ENCODE measurements around the gene CHURC1.

Gene CHURC1

DNA sequence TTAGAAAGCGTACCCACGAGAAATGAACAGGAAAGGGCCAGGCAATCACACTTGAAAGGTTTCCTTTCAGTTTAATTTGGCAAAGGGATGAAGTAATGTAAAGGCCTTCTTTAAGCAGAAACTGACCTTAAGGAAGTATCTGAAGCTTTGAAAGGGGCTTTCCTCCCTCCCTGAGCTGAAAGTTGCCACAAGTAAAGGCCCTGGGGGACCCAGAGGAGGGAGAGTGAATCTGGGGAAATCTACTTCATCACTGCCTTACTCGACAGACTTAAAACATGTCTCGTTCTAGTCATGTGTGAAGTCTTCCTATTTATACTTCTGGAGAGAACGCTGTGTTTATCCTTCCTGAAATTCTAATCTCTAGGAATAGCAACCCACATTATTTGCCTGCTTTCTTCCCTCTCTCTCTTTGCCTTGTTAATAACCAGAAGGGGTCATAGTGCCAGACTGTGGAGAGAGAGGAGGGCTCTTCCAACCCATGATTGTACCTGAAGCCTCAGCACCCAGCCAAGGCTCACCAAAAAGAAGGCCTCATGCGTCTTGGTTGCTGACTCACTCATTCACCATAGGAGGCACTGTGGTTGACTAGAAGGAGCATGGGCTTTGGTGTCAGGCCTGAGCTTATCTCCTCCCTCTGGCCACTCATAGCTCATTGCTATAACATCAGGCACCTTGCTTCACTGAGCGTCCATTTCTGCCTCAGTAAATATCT is 38.5 kb downstream of the CHURC1 start:
- H3K9me3 ChIP-seq (ENCODE audit: low read depth, low read length) = no peaks in the 10 kb centered on the region
- no peak for DNase-seq (ENCODE audit: low read depth, low spot score)
- H3K27ac ChIP-seq = no peak overlapping the region
- no peak for TF ChIP-seq POLR2AphosphoS5 (IDR thresholded peaks at IDR 0.05; ENCODE audit: borderline replicate concordance, low read depth, low read length)
- no peak for TF ChIP-seq FOXP2 (optimal IDR thresholded peaks at IDR 0.05; ENCODE audit: control extremely low read depth, extremely low read length, insufficient read depth)
- TF ChIP-seq EZH2 (IDR thresholded peaks at IDR 0.05) = no peak
- peaks cover 6% of the 10 kb centered on the region; the same call in 1 of the 2 replicates for H3K36me3 ChIP-seq (ENCODE audit: insufficient read depth, low read length)
- H3K4me3 ChIP-seq = no peak overlapping the region
- no peak overlapping the region for H3K9ac ChIP-seq (ENCODE audit: insufficient read length)

GRCh38 chr14:64953310-64953654 is 39.0 kb downstream of the CHURC1 start:
- Histone ChIP-seq H3K4me3 (no peak overlapping the region), H3K27ac (no peak overlapping the region), H3K36me3 (ENCODE audit: insufficient read depth, low read length) (peaks cover 6% of the 10 kb centered on the region; the same call in 1 of the 2 replicates), H3K9me3 (ENCODE audit: low read depth, low read length) (no peaks in the 10 kb centered on the region), H3K9ac (ENCODE audit: insufficient read length) (no peak overlapping the region)
- TF ChIP-seq EZH2 (IDR thresholded peaks at IDR 0.05) (no peak), POLR2AphosphoS5 (IDR thresholded peaks at IDR 0.05; ENCODE audit: borderline replicate concordance, low read depth, low read length) (no peak)
- no peak for DNase-seq (ENCODE audit: low read depth, low spot score)

DNA sequence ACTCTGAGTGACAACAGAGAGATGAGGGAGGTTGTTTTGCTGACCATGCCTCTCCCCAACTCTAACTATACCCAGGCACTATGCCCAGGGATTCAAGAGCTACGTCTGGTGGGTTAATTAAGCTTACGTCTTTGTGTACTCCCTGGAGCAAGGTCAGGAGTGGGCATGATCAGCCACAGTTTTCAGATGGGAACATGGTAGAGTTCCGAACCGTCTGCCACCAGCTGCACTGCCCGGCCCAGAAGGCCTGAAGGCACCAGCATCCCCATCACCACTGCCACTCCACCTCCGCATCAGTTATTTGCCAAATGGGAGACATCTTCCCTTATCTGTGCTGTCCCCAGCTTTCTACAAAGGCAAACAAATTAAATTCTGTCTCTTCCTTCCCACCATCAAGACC is 39.4 kb downstream of the CHURC1 start:
- H3K36me3 ChIP-seq (ENCODE audit: insufficient read depth, low read length) = peaks cover 6% of the 10 kb centered on the region; the same call in 1 of the 2 replicates

DNA sequence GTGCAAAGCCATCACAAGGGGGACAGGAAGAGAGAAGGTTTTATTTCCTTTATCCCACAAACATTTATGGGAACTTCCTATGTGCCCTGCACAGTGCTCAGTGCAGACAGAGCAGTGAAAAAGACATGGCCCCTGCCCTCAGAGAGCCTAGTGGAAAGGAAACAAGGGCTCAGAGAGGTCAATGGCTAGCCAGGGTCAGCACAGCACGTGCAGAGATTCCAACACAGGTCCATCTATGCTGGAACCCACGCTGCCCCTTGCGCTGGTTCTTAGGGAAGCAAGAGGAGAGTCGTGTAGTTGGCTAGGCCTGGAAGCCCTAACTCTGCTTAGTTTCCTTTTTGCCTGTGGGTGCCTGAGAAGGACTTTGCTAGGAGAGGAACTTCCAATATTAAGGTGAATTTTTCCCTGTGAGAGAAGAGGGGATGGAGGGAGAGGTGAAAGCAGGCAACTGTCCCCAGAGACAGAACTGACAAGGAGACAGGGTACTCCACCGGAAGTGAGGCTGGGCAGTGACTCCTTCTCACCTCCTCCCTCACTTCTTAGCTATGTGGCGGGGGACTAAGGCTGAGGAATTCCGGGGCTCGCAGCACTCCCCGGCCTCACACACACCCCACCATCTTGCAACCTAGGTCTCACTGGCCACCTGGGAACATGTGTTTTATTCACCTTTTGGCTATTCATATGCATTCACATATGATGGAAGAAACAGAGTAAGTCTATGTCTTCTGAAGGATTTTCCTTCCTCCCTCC is 40.4 kb downstream of the CHURC1 start:
- TF ChIP-seq EZH2 (IDR thresholded peaks at IDR 0.05) (no peak), POLR2AphosphoS5 (IDR thresholded peaks at IDR 0.05; ENCODE audit: borderline replicate concordance, low read depth, low read length) (no peak), FOXP2 (optimal IDR thresholded peaks at IDR 0.05; ENCODE audit: control extremely low read depth, extremely low read length, insufficient read depth) (no peak)
- DNase-seq (ENCODE audit: low read depth, low spot score) = no peak
- H3K36me3 ChIP-seq (ENCODE audit: insufficient read depth, low read length) = peaks cover 6% of the 10 kb centered on the region; the same call in 1 of the 2 replicates
- no peak overlapping the region for H3K27ac ChIP-seq
- no peak overlapping the region for H3K4me3 ChIP-seq
- no peaks in the 10 kb centered on the region for H3K9me3 ChIP-seq (ENCODE audit: low read depth, low read length)
- H3K9ac ChIP-seq (ENCODE audit: insufficient read length) = no peak overlapping the region

More for the DNA sequence above, 39.4 kb downstream of the CHURC1 start:
- TF ChIP-seq EZH2 (IDR thresholded peaks at IDR 0.05) = no peak
- no peak for TF ChIP-seq POLR2AphosphoS5 (IDR thresholded peaks at IDR 0.05; ENCODE audit: borderline replicate concordance, low read depth, low read length)
- no peak for TF ChIP-seq FOXP2 (optimal IDR thresholded peaks at IDR 0.05; ENCODE audit: control extremely low read depth, extremely low read length, insufficient read depth)
- no peak for DNase-seq (ENCODE audit: low read depth, low spot score)
- Histone ChIP-seq H3K9me3 (ENCODE audit: low read depth, low read length) (no peaks in the 10 kb centered on the region), H3K4me3 (no peak overlapping the region), H3K27ac (no peak overlapping the region), H3K9ac (ENCODE audit: insufficient read length) (no peak overlapping the region)

DNA sequence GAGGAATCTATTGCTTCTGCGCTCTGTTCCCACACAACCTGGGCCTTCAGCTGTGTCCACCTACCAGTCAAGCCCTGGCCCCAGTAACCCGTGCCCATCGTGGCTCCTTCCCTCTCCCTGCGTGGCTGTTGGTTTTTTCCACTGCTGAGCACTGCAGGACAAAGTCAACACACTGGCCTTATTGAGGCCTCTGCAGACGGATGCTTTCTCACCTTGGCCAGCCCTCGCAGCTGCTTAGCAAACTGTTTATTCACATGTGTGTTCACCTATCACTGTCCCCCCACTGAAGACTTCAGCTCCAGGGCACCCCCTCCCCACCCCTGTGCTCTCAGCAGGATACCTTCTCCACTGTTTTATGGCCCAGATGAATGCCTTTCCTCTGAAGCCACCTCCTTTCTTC is 41.0 kb downstream of the CHURC1 start:
- TF ChIP-seq FOXP2 (optimal IDR thresholded peaks at IDR 0.05; ENCODE audit: control extremely low read depth, extremely low read length, insufficient read depth) = no peak
- TF ChIP-seq EZH2 (IDR thresholded peaks at IDR 0.05) = no peak
- no peak for TF ChIP-seq POLR2AphosphoS5 (IDR thresholded peaks at IDR 0.05; ENCODE audit: borderline replicate concordance, low read depth, low read length)

DNA sequence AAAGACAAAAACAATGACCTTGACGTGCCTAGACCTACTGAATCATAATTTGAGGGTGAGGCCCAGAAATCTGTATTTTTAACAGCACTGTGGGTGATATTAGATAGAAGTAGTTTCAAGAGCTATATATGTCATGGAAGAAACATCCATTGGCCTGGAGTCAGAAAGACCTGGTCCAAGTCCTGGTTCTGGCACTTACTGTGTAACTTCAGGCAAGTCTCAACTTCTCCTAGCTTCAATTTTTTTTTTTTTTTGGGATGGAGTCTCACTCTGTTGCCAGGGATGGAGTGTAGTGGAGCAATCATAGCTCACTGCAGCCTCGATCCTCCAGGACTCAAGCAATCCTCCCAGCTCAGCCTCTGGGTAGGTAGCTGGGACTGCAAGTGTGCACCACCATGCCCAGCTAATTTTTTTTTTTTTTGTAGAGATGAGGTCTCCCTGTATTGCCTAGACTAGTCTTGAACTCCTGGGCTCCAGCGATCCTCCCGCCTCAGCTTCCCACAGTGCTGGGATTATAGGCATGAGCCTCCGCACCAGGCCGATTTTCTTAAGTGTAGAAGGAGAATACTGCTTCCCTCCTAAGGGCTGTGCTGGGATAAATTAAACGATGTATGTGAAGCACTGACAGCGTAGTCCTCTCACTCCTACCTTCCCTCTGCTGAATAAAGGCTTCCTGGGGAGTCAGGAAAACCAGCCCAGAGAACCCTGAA is 42.6 kb downstream of the CHURC1 start:
- TF ChIP-seq FOXP2 (optimal IDR thresholded peaks at IDR 0.05; ENCODE audit: control extremely low read depth, extremely low read length, insufficient read depth) (no peak), POLR2AphosphoS5 (IDR thresholded peaks at IDR 0.05; ENCODE audit: borderline replicate concordance, low read depth, low read length) (no peak), EZH2 (IDR thresholded peaks at IDR 0.05) (no peak)
- H3K36me3 ChIP-seq (ENCODE audit: insufficient read depth, low read length) = no peaks in the 10 kb centered on the region

More for the DNA sequence above, 41.0 kb downstream of the CHURC1 start:
- H3K27ac ChIP-seq = no peak overlapping the region
- H3K9ac ChIP-seq (ENCODE audit: insufficient read length) = no peak overlapping the region
- peaks cover 5% of the 10 kb centered on the region; the same call in 1 of the 2 replicates for H3K36me3 ChIP-seq (ENCODE audit: insufficient read depth, low read length)
- H3K9me3 ChIP-seq (ENCODE audit: low read depth, low read length) = no peaks in the 10 kb centered on the region
- no peak overlapping the region for H3K4me3 ChIP-seq
- DNase-seq (ENCODE audit: low read depth, low spot score) = no peak

DNA sequence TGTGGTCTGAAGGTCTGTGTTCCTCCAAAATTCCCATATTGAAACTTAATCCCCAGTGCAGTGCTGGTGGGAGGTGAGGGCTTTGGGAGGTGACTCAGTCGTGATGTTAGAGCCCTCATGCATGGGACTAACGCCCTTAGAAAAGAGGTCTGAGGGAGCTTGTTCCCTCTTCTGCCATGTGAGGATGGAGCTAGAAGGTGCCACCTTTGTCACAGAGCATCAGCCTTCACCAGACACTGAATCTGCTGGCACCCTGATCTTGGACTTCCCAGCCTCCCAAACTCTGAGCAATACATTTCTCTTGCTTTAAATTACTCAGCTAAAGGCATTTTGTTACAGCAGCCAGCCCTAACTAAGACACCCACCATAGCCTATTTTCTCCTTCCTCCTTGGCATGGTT is 43.9 kb downstream of the CHURC1 start:
- H3K36me3 ChIP-seq (ENCODE audit: insufficient read depth, low read length) = no peaks in the 10 kb centered on the region
- H3K4me3 ChIP-seq = no peak overlapping the region
- no peak for DNase-seq (ENCODE audit: low read depth, low spot score)
- H3K9ac ChIP-seq (ENCODE audit: insufficient read length) = no peak overlapping the region
- TF ChIP-seq EZH2 (IDR thresholded peaks at IDR 0.05) (no peak), FOXP2 (optimal IDR thresholded peaks at IDR 0.05; ENCODE audit: control extremely low read depth, extremely low read length, insufficient read depth) (no peak), POLR2AphosphoS5 (IDR thresholded peaks at IDR 0.05; ENCODE audit: borderline replicate concordance, low read depth, low read length) (no peak)
- no peak overlapping the region for H3K27ac ChIP-seq
- no peaks in the 10 kb centered on the region for H3K9me3 ChIP-seq (ENCODE audit: low read depth, low read length)

More for the DNA sequence above, 42.6 kb downstream of the CHURC1 start:
- Histone ChIP-seq H3K9ac (ENCODE audit: insufficient read length) (no peak overlapping the region), H3K4me3 (no peak overlapping the region), H3K9me3 (ENCODE audit: low read depth, low read length) (no peaks in the 10 kb centered on the region), H3K27ac (no peak overlapping the region)
- DNase-seq (ENCODE audit: low read depth, low spot score) = no peak

DNA sequence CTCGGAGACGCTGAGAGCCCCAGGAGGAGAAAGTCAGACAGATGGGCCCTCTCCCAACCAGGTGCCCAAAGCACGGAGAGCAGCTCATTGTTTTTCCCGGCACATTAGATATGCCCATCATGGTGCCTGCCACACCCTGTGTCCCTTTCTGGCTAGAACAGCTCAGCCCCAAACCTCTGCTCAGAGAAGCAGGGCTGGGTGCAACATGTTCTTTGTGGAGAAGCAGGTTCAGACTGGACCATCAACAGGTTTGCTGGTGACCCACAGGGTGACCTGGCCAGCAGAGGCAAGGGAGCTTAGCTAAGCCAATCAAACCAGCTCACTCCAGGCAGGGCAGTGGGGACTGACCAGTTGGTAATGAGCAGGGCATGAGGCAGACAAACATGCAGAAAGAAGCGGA is 44.5 kb downstream of the CHURC1 start:
- TF ChIP-seq EZH2 (IDR thresholded peaks at IDR 0.05) (no peak), POLR2AphosphoS5 (IDR thresholded peaks at IDR 0.05; ENCODE audit: borderline replicate concordance, low read depth, low read length) (no peak), FOXP2 (optimal IDR thresholded peaks at IDR 0.05; ENCODE audit: control extremely low read depth, extremely low read length, insufficient read depth) (no peak)
- Histone ChIP-seq H3K9me3 (ENCODE audit: low read depth, low read length) (no peaks in the 10 kb centered on the region), H3K4me3 (no peak overlapping the region), H3K27ac (no peak overlapping the region), H3K9ac (ENCODE audit: insufficient read length) (no peak overlapping the region), H3K36me3 (ENCODE audit: insufficient read depth, low read length) (no peaks in the 10 kb centered on the region)
- no peak for DNase-seq (ENCODE audit: low read depth, low spot score)
